Peyer's patch (tissue), 4 donors: ENCODE data around the gene MAEA.

Source experiments
- CTCF ChIP-seq, 6 experiments: fragments of 450-650 bp in 4 of 6; fragments of 200-600 bp in 2 of 6; sonication (generic) in 1 of 6; IDR thresholded peaks; one replicate each; pipeline ENCODE4 v1.5.1; 2017 to 2019; ENCODE audit warnings: antibody characterized with exemption in 6 of 6, mild to moderate bottlenecking in 3 of 6, moderate library complexity in 1 of 6
- POLR2A ChIP-seq, 2 donors: fragments of 450-650 bp; IDR thresholded peaks; one replicate each; pipeline ENCODE4 v1.5.1; 2017; ENCODE audit warnings: antibody characterized with exemption in 2 of 2, mild to moderate bottlenecking in 2 of 2, moderate library complexity in 2 of 2

GRCh38 chr4:1336088-1336491 lies 46.4 kb downstream of the MAEA start:
- no peak for TF ChIP-seq CTCF (IDR thresholded peaks at IDR 0.05)
- TF ChIP-seq POLR2A (IDR thresholded peaks at IDR 0.05), result no peak
